ENCODE results near the gene PNMA1.

The PNMA1 gene

DNA sequence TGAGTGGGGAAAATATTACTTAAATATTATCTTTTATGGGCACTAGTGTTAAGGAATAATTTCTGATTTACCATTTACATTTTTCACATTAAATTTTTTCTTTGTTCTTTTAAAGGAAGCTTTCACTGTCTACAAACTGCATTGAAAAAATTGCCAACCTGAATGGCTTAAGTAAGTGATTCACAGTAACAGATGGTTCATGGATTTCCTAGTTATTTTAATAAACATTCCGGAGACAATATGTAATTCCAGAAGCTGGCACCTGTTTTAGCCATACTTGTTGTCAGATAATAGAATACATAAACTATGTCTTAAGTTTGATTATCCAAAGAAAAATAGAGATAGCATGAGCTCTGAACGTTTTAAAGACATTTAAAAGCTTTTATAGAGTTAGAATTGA, 52.3 kb downstream of the PNMA1 start:
- DNase-seq, result no peak
